Fibroblast of lung (primary cell): Measurements from ENCODE around the gene TACR1. TPM values are rescaled to one million over a fixed set of nuclear protein-coding genes. Genes with fewer than 3 reads are reported as not detected.

ENCODE experiments used
- DNase-seq, 2 donors: peaks; one replicate each; pipeline versions ENCODE4 v3.0.0 to v3.0.0-alpha.2; 2010; ENCODE audit warnings: low read depth in 2 of 2
- H2AFZ ChIP-seq: 2 replicates; pipeline ENCODE4 v1.5.1; 2012; ENCODE audit warnings: low read length, control low read depth, inconsistent platforms
- H3K27ac ChIP-seq: 2 replicates; pipeline ENCODE4 v1.5.1; 2011; ENCODE audit warnings: low read length, control low read depth; ENCODE audit not compliant: insufficient read depth
- H3K27me3 ChIP-seq: 2 replicates; pipeline ENCODE4 v1.5.1; 2011; ENCODE audit warnings: mild to moderate bottlenecking, low read length; ENCODE audit not compliant: control insufficient read depth, insufficient read depth
- H3K36me3 ChIP-seq: 2 replicates; pipeline ENCODE4 v1.5.1; 2011; ENCODE audit warnings: low read length; ENCODE audit not compliant: control insufficient read depth, insufficient read depth
- H3K4me1 ChIP-seq: 2 replicates; pipeline ENCODE4 v1.5.1; 2011; ENCODE audit warnings: low read length; ENCODE audit not compliant: control insufficient read depth, insufficient read depth; ENCODE audit errors: extremely low read depth
- H3K4me2 ChIP-seq: 2 replicates; pipeline ENCODE4 v1.5.1; 2011; ENCODE audit warnings: low read length, control low read depth; ENCODE audit not compliant: insufficient read depth; ENCODE audit errors: extremely low read depth
- H3K4me3 ChIP-seq, 4 experiments: fragments of 200-600 bp in 1 of 4; sonication (generic) in 1 of 4; replicated peaks in 1 of 4; 2 replicates each; pipeline ENCODE4 v1.5.1; 2011 to 2016; ENCODE audit warnings: low read length in 4 of 4, low read depth in 3 of 4, mild to moderate bottlenecking in 3 of 4, control low read depth in 2 of 4, inconsistent platforms in 1 of 4, mixed read lengths in 1 of 4; ENCODE audit not compliant: insufficient read depth in 1 of 4; ENCODE audit errors: control extremely low read depth in 1 of 4
- H3K79me2 ChIP-seq: 2 replicates; pipeline ENCODE4 v1.5.1; 2012; ENCODE audit warnings: mild to moderate bottlenecking, low read length, inconsistent platforms; ENCODE audit not compliant: control insufficient read depth, insufficient read depth
- H3K9ac ChIP-seq: 2 replicates; pipeline ENCODE4 v1.5.1; 2011; ENCODE audit warnings: mild to moderate bottlenecking, low read length, control low read depth; ENCODE audit not compliant: insufficient read depth
- H3K9me3 ChIP-seq: 2 replicates; pipeline ENCODE4 v1.5.1; 2012; ENCODE audit warnings: low read depth, low read length; ENCODE audit not compliant: control insufficient read depth, insufficient read depth
- H4K20me1 ChIP-seq: 2 replicates; pipeline ENCODE4 v1.5.1; 2011; ENCODE audit warnings: low read length; ENCODE audit not compliant: control insufficient read depth, insufficient read depth; ENCODE audit errors: extremely low read depth
- EZH2 ChIP-seq: IDR thresholded peaks from 2 replicates; pipeline ENCODE4 v1.5.1; 2012; ENCODE audit warnings: low read length, control low read depth, mild to moderate bottlenecking; ENCODE audit errors: missing control alignments
- polyA plus RNA-seq, 2 donors: library from polyadenylated mRNA; depleted of rRNA in 1 of 2; stranded (reverse) in 1 of 2; unstranded in 1 of 2; fragments of >200 nt; gene quantifications; 2 replicates each; pipeline ENCODE4 v1.2.1, GENCODE V29; 2011 to 2012; ENCODE audit warnings: missing spikeins in 1 of 2
- total RNA-seq: library from RNA; depleted of rRNA; stranded (reverse); fragments of >200 nt; gene quantifications from 2 replicates; pipeline ENCODE4 v1.2.1, GENCODE V29; 2014
- TF ChIP-seq, protein P1 (sequence below), 2 donors: IDR thresholded peaks in 1 of 2; conservative IDR thresholded peaks in 1 of 2; 1 replicate in 1 of 2; 2 replicates in 1 of 2; pipeline ENCODE4 v1.5.1; 2011 to 2012; ENCODE audit warnings: low read length in 2 of 2, control low read depth in 1 of 2, inconsistent platforms in 1 of 2, low read depth in 1 of 2, mild to moderate bottlenecking in 1 of 2

Gene TACR1
- total and polyA plus RNA-seq, 2 donors (not counting 1 experiment from before 2014, with no cell fraction given) = 0.05 to 0.17 TPM

DNA sequence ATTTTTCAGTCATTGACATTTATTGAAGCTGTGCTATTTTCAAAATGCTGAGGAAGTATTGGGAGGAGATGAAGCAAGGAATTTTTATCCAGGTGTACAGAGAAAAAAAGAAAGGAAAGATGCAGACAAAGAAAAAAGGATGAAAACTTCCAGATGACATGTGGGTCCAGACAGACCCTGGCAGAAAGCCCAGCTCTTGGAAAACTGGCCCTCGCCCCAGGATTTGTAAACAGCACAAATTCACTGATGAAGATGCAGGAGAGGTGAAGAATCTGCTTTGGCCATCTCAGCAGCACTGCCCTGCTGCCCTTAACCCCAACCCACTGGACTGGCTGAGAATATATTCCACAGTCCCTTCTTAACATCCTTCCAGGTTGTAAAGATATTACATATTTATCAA lies 12.5 kb downstream of the TACR1 start:
- Histone ChIP-seq H3K27me3 (no peaks in the 10 kb centered on the region), H3K4me3 (no peak overlapping the region), H3K27ac (no peak overlapping the region), H3K36me3 (no peaks in the 10 kb centered on the region), H3K9me3 (no peaks in the 10 kb centered on the region), H4K20me1 (no peaks in the 10 kb centered on the region), H3K79me2 (no peaks in the 10 kb centered on the region), H3K4me2 (no peak overlapping the region), H2AFZ (no peak overlapping the region), H3K9ac (no peak overlapping the region), H3K4me1 (no peaks in the 10 kb centered on the region)
- no peak for TF ChIP-seq EZH2
- TF ChIP-seq, protein P1, sequence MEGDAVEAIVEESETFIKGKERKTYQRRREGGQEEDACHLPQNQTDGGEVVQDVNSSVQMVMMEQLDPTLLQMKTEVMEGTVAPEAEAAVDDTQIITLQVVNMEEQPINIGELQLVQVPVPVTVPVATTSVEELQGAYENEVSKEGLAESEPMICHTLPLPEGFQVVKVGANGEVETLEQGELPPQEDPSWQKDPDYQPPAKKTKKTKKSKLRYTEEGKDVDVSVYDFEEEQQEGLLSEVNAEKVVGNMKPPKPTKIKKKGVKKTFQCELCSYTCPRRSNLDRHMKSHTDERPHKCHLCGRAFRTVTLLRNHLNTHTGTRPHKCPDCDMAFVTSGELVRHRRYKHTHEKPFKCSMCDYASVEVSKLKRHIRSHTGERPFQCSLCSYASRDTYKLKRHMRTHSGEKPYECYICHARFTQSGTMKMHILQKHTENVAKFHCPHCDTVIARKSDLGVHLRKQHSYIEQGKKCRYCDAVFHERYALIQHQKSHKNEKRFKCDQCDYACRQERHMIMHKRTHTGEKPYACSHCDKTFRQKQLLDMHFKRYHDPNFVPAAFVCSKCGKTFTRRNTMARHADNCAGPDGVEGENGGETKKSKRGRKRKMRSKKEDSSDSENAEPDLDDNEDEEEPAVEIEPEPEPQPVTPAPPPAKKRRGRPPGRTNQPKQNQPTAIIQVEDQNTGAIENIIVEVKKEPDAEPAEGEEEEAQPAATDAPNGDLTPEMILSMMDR (conservative IDR thresholded peaks at IDR 0.05 in 1 of 2, IDR thresholded peaks at IDR 0.05 in 1 of 2; ENCODE audit: low read depth in 1 of 2, low read length in 2 of 2) = no peak
- DNase-seq = peak in 1 of 2 donors; percentile 10

DNA sequence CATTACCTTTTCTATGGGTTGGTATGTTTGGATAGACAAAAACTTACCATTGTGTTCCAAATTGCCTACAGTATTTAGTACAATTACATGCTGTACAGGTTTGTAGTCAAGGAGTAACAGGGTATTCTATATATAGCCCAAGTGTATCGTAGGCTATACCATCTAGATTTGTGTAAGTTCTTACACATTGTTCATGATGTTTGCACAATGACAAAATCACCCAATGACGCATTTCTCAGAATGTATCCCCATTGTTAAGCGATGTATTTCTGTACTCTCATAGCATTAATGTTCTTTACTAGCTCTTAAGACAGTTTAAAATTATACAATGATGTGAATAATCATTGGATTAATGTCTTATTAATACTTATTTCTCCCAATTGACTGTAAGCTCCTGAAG lies 16.7 kb downstream of the TACR1 start:
- Histone ChIP-seq H3K36me3 (no peaks in the 10 kb centered on the region), H3K4me3 (no peak overlapping the region), H3K4me2 (no peak overlapping the region), H3K4me1 (no peaks in the 10 kb centered on the region), H3K79me2 (no peaks in the 10 kb centered on the region), H3K9ac (no peak overlapping the region), H2AFZ (no peak overlapping the region), H4K20me1 (no peaks in the 10 kb centered on the region), H3K9me3 (no peaks in the 10 kb centered on the region), H3K27ac (no peak overlapping the region), H3K27me3 (no peaks in the 10 kb centered on the region)
- TF ChIP-seq EZH2 = no peak
- TF ChIP-seq, protein P1 (conservative IDR thresholded peaks at IDR 0.05 in 1 of 2, IDR thresholded peaks at IDR 0.05 in 1 of 2; ENCODE audit: low read depth in 1 of 2, low read length in 2 of 2) = no peak
- no peak for DNase-seq

DNA sequence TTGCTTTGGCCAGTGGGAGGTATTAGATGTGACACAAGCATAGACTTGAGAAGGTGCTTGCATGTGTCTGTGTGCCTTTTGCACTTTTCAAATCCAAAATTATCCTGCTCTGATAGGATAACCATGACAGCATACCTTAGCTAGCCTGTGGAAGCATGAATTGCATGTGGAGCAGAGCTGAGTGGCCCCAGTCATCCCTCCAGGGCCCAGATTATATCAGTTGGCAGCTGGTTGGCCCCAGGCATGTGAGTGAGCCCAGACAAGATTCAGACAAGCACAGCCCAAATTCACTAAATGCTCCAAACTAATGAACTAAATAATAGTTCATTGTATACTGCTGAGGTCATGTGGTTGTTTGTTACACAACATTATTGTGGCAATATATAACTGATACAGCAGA lies 18.8 kb downstream of the TACR1 start:
- Histone ChIP-seq H3K9ac (no peak overlapping the region), H3K4me1 (no peaks in the 10 kb centered on the region), H2AFZ (no peak overlapping the region), H3K36me3 (no peaks in the 10 kb centered on the region), H3K79me2 (no peaks in the 10 kb centered on the region), H3K9me3 (no peaks in the 10 kb centered on the region), H4K20me1 (no peaks in the 10 kb centered on the region), H3K4me3 (no peak overlapping the region), H3K4me2 (no peak overlapping the region), H3K27me3 (no peaks in the 10 kb centered on the region), H3K27ac (no peak overlapping the region)
- no peak for TF ChIP-seq EZH2
- TF ChIP-seq, protein P1 (conservative IDR thresholded peaks at IDR 0.05 in 1 of 2, IDR thresholded peaks at IDR 0.05 in 1 of 2; ENCODE audit: low read depth in 1 of 2, low read length in 2 of 2) = no peak
- DNase-seq = no peak
